Cardiac muscle cell (in vitro differentiated cells and primary cell): Measurements from ENCODE around the gene ERBB2. TPM values are rescaled to one million over a fixed set of nuclear protein-coding genes. Genes with fewer than 3 reads are reported as not detected.

Experiments
- DNase-seq, 2 donors: peaks; one replicate each; pipeline versions ENCODE4 v3.0.0 to v3.0.0-alpha.2; 2010 to 2017; ENCODE audit warnings: low read depth in 1 of 2, low spot score in 1 of 2
- H3K27ac ChIP-seq: fragments of 200-600 bp; sonication (generic); 2 replicates; pipeline ENCODE4 v1.5.1; 2016
- H3K27me3 ChIP-seq: fragments of 200-600 bp; sonication (generic); 2 replicates; pipeline ENCODE4 v1.6.0; 2016; ENCODE audit warnings: control low read depth
- H3K36me3 ChIP-seq: fragments of 200-600 bp; sonication (generic); 2 replicates; pipeline ENCODE4 v1.5.1; 2016; ENCODE audit warnings: control low read depth
- H3K4me1 ChIP-seq: fragments of 200-600 bp; sonication (generic); 2 replicates; pipeline ENCODE4 v1.8.1; 2017; ENCODE audit warnings: low read depth, mild to moderate bottlenecking, mixed run types
- H3K4me3 ChIP-seq: fragments of 200-600 bp; sonication (generic); 2 replicates; pipeline ENCODE4 v1.5.1; 2016; ENCODE audit warnings: mild to moderate bottlenecking
- H3K9me3 ChIP-seq: fragments of 200-600 bp; sonication (generic); 2 replicates; pipeline ENCODE4 v1.5.1; 2017; ENCODE audit warnings: low read depth, mild to moderate bottlenecking, control low read depth
- CTCF ChIP-seq: IDR thresholded peaks from 2 replicates; pipeline ENCODE4 v1.5.1; 2012; ENCODE audit warnings: low read depth, mild to moderate bottlenecking, low read length
- polyA plus RNA-seq: library from polyadenylated mRNA; unstranded; fragments of >200 nt; fragmentation: Nextera tagmentation; extraction: Ambion mirVana; gene quantifications from 2 replicates; pipeline ENCODE4 v1.2.1, GENCODE V29; 2016
- total RNA-seq: library from RNA; depleted of rRNA; stranded (reverse); fragments of >200 nt; gene quantifications from 2 replicates; pipeline ENCODE4 v1.2.3, GENCODE V29; 2016

Gene ERBB2
- total and polyA plus RNA-seq, 2 experiments from 2014 or later, result 194 to 310 TPM

GRCh38 chr17:39714234-39714633, 14.4 kb downstream of the ERBB2 start:
- no peaks in the 10 kb centered on the region for H3K9me3 ChIP-seq
- no peak for TF ChIP-seq CTCF
- H3K4me3 ChIP-seq, result no peak overlapping the region
- peaks cover 90% of the 10 kb centered on the region for H3K36me3 ChIP-seq
- no peaks in the 10 kb centered on the region for H3K27me3 ChIP-seq
- no peak overlapping the region for H3K27ac ChIP-seq
- H3K4me1 ChIP-seq, result no peaks in the 10 kb centered on the region
- DNase-seq, result no peak

- no peak overlapping the region for H3K4me3 ChIP-seq
- peaks cover 82% of the 10 kb centered on the region for H3K36me3 ChIP-seq
- no peak for TF ChIP-seq CTCF
- no peaks in the 10 kb centered on the region for H3K4me1 ChIP-seq
- no peak overlapping the region for H3K27ac ChIP-seq
- H3K9me3 ChIP-seq, result no peaks in the 10 kb centered on the region
- DNase-seq, result no peak
- no peaks in the 10 kb centered on the region for H3K27me3 ChIP-seq
These were observed 15.7 kb downstream of the ERBB2 start for GRCh38 chr17:39715375-39716072.

- Histone ChIP-seq H3K27me3 (no peaks in the 10 kb centered on the region), H3K4me3 (no peak overlapping the region), H3K9me3 (no peaks in the 10 kb centered on the region), H3K27ac (no peak overlapping the region), H3K4me1 (no peaks in the 10 kb centered on the region), H3K36me3 (peaks cover 75% of the 10 kb centered on the region)
- no peak for DNase-seq
- no peak for TF ChIP-seq CTCF
These were observed 16.4 kb downstream of the ERBB2 start for GRCh38 chr17:39716073-39716818.

- TF ChIP-seq CTCF, result no peak
- Histone ChIP-seq H3K4me1 (no peaks in the 10 kb centered on the region), H3K9me3 (no peaks in the 10 kb centered on the region), H3K27me3 (no peaks in the 10 kb centered on the region), H3K4me3 (no peak overlapping the region), H3K27ac (no peak overlapping the region), H3K36me3 (peaks cover 75% of the 10 kb centered on the region)
- no peak for DNase-seq
These were observed 17.1 kb downstream of the ERBB2 start for GRCh38 chr17:39716879-39717536.

DNA sequence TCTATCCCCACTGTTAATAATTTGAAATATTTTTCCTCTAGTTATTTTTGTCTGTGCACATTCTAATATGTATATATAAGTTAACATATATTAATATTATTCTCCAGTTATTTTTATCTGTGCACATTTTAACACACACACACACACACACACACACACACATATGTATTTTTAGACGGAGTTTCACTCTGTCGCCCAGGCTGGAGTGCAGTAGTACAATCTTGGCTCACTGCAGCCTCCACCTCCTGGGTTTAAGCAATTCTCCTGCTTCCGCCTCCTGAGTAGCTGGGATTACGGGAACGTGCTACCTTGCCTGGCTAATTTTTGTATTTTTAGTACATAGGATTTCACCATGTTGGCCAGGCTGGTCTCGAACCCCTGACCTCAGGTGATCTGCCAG, 17.8 kb downstream of the ERBB2 start:
- H3K9me3 ChIP-seq, result no peaks in the 10 kb centered on the region
- no peaks in the 10 kb centered on the region for H3K4me1 ChIP-seq
- no peak overlapping the region for H3K27ac ChIP-seq
- no peak overlapping the region for H3K4me3 ChIP-seq
- H3K36me3 ChIP-seq, result peaks cover 73% of the 10 kb centered on the region
- H3K27me3 ChIP-seq, result no peaks in the 10 kb centered on the region
- no peak for TF ChIP-seq CTCF
- DNase-seq, result no peak
